ENCODE measurements around the gene EGFL8. TPM values are rescaled to one million over a fixed set of nuclear protein-coding genes. Genes with fewer than 3 reads are reported as not detected.
A peak's percentile ranks its signal among the peaks of the same experiment; 100 is the strongest.
"Not testable (repeated sequence)": the region's sequence is repeated elsewhere in the genome, so short reads cannot be mapped to it uniquely, and the experiment has no call there.

EGFL8 gene
- total RNA-seq, 2 donors from 2014 or later = 9.6 to 9.7 TPM

DNA sequence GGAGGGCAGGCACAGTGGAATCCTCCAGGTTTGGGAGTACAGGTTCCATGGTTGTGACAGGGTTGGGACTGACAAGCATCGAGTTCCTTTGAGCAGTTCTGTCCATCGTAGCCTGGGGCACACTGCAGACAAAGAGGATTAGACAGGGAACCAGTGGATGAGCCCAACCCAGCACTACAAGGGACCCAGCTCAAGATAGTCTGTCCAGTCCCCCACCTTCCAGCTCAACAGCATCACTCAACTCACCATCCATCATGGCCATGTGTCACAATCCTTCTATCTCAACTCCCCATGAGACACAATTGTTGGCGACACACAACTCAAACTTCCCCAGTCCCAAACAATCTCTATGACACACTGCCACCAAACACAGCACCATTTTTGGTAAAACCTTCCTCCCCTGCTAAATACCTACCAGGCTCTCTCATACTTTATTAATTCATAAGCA, 39.9 kb downstream of the EGFL8 start:
- no peaks in the 10 kb centered on the region for H3K9me3 ChIP-seq (ENCODE audit: control insufficient read depth, low read length, poor library complexity, severe bottlenecking)

DNA sequence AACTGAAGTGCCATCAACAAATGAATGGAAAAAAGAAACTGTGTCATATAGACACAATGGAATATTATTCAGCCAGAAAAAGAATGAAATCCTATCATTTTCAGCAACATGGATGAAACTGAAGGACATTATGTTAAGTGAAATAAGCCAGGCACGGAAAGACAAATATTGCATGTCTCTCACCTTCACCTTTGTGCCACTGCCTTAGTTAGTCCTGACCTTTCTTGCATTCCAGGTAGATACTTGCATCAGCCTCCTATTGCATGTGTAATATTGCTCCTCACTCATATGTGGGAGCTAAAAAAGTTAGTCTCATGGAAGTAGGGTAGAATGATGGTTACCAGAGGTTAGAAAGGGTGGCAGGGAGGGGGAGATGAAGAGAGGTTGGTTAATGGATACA, 44.6 kb downstream of the EGFL8 start:
- H3K4me3 Mint-ChIP-seq = no peak overlapping the region
- no peak for DNase-seq
- no peak overlapping the region for H3K27ac Mint-ChIP-seq
- no peaks in the 10 kb centered on the region for H3K9me3 ChIP-seq (ENCODE audit: control insufficient read depth, low read length, poor library complexity, severe bottlenecking)
- peaks cover 6% of the 10 kb centered on the region for H3K4me1 Mint-ChIP-seq
- no peak for ATAC-seq
- peaks cover 4% of the 10 kb centered on the region for H3K27me3 Mint-ChIP-seq
- peaks cover 2% of the 10 kb centered on the region for H3K36me3 Mint-ChIP-seq (ENCODE audit: low read depth)

More for the DNA sequence above, 39.9 kb downstream of the EGFL8 start:
- DNase-seq (no peak), ATAC-seq (no peak)
- Mint-ChIP-seq H3K4me1 (peaks cover 2% of the 10 kb centered on the region), H3K4me3 (no peak overlapping the region), H3K27ac (no peak overlapping the region), H3K36me3 (ENCODE audit: low read depth) (peaks cover 2% of the 10 kb centered on the region), H3K27me3 (peaks cover 4% of the 10 kb centered on the region)

DNA sequence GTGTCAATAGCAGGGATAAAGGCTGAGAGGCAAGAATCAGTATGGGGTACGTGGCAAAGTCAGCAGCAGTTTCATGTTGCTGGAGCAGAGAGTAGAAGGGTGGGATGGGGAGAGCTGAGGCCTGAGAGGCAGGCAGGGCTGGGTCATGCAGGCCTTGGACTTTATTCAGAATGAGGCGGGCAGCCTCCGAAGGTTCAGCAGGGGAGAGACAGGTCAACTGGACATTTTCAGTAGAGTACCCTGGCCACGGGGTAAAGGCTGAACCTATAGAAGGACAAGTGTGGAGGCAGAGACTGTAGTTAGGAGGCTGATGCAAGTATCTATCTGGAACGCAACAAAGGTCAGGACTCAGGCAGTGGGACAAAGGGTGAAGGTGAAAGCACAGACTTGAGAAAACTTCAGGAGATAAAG, 45.8 kb downstream of the EGFL8 start:
- H3K4me3 Mint-ChIP-seq = no peak overlapping the region
- no peaks in the 10 kb centered on the region for H3K9me3 ChIP-seq (ENCODE audit: control insufficient read depth, low read length, poor library complexity, severe bottlenecking)
- no peaks in the 10 kb centered on the region for H3K36me3 Mint-ChIP-seq (ENCODE audit: low read depth)
- no peaks in the 10 kb centered on the region for H3K27me3 Mint-ChIP-seq
- no peak overlapping the region for H3K27ac Mint-ChIP-seq
- ATAC-seq (no peak), DNase-seq (no peak)
- H3K4me1 Mint-ChIP-seq = peaks cover 8% of the 10 kb centered on the region

- not testable (repeated sequence) for ATAC-seq; H3K4me3 Mint-ChIP-seq; DNase-seq; H3K27me3 Mint-ChIP-seq; H3K9me3 ChIP-seq (ENCODE audit: control insufficient read depth, low read length, poor library complexity, severe bottlenecking); H3K36me3 Mint-ChIP-seq (ENCODE audit: low read depth); H3K4me1 Mint-ChIP-seq
- peak overlapping the region; percentile 39 for H3K27ac Mint-ChIP-seq
Measured at GRCh38 chr6:32211432-32211831, 47.0 kb downstream of the EGFL8 start.

GRCh38 chr6:32212076-32212760, 47.8 kb downstream of the EGFL8 start:
- ATAC-seq = no peak
- no peaks in the 10 kb centered on the region for H3K9me3 ChIP-seq (ENCODE audit: control insufficient read depth, low read length, poor library complexity, severe bottlenecking)
- Mint-ChIP-seq H3K4me1 (peaks cover 10% of the 10 kb centered on the region), H3K36me3 (ENCODE audit: low read depth) (no peaks in the 10 kb centered on the region), H3K4me3 (no peak overlapping the region), H3K27me3 (no peaks in the 10 kb centered on the region), H3K27ac (peak overlapping the region; percentile 39)
- no peak for DNase-seq

GRCh38 chr6:32213649-32214048, 49.3 kb downstream of the EGFL8 start:
- H3K36me3 Mint-ChIP-seq (ENCODE audit: low read depth) = peaks cover 2% of the 10 kb centered on the region
- DNase-seq (no peak), ATAC-seq (no peak)
- no peaks in the 10 kb centered on the region for H3K27me3 Mint-ChIP-seq
- H3K4me3 Mint-ChIP-seq = no peak overlapping the region
- H3K9me3 ChIP-seq (ENCODE audit: control insufficient read depth, low read length, poor library complexity, severe bottlenecking) = no peaks in the 10 kb centered on the region
- H3K27ac Mint-ChIP-seq = no peak overlapping the region
- H3K4me1 Mint-ChIP-seq = peaks cover 10% of the 10 kb centered on the region

- H3K4me1 Mint-ChIP-seq = peaks cover 10% of the 10 kb centered on the region
- no peaks in the 10 kb centered on the region for H3K27me3 Mint-ChIP-seq
- ATAC-seq (no peak), DNase-seq (no peak)
- peaks cover 2% of the 10 kb centered on the region for H3K36me3 Mint-ChIP-seq (ENCODE audit: low read depth)
- no peak overlapping the region for H3K4me3 Mint-ChIP-seq
- H3K27ac Mint-ChIP-seq = no peak overlapping the region
- H3K9me3 ChIP-seq (ENCODE audit: control insufficient read depth, low read length, poor library complexity, severe bottlenecking) = no peaks in the 10 kb centered on the region
Measured at GRCh38 chr6:32214126-32214525, 49.7 kb downstream of the EGFL8 start.

DNA sequence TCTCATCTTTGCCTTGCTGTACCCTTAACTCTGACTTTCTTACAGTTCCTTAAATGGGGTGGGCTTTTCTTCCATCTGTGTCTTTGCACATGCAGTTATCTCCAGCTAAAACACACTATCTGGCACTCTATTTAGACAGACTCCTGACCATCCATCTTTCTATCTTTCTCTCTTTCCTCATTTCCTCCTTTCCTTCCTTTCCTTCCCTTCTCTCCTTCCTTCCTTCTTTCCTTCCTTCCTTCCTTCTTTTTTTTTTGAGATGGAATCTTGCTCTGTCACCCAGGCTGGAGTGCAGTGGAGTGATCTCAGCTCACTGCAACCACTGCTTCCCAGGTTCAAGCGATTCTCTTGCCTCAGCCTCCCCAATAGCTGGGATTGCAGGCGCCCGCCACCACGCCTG, 51.2 kb downstream of the EGFL8 start:
- H3K4me1 Mint-ChIP-seq = peaks cover 7% of the 10 kb centered on the region
- no peak for DNase-seq
- no peaks in the 10 kb centered on the region for H3K9me3 ChIP-seq (ENCODE audit: control insufficient read depth, low read length, poor library complexity, severe bottlenecking)
- peaks cover 9% of the 10 kb centered on the region for H3K27me3 Mint-ChIP-seq
- peaks cover 2% of the 10 kb centered on the region for H3K36me3 Mint-ChIP-seq (ENCODE audit: low read depth)
- no peak overlapping the region for H3K27ac Mint-ChIP-seq
- no peak for ATAC-seq
- no peak overlapping the region for H3K4me3 Mint-ChIP-seq

- DNase-seq (no peak), ATAC-seq (no peak)
- peaks cover 9% of the 10 kb centered on the region for H3K27me3 Mint-ChIP-seq
- no peaks in the 10 kb centered on the region for H3K9me3 ChIP-seq (ENCODE audit: control insufficient read depth, low read length, poor library complexity, severe bottlenecking)
- H3K36me3 Mint-ChIP-seq (ENCODE audit: low read depth) = peaks cover 2% of the 10 kb centered on the region
- no peak overlapping the region for H3K27ac Mint-ChIP-seq
- H3K4me1 Mint-ChIP-seq = peaks cover 7% of the 10 kb centered on the region
- no peak overlapping the region for H3K4me3 Mint-ChIP-seq
Measured at GRCh38 chr6:32216285-32216684, 51.9 kb downstream of the EGFL8 start.

DNA sequence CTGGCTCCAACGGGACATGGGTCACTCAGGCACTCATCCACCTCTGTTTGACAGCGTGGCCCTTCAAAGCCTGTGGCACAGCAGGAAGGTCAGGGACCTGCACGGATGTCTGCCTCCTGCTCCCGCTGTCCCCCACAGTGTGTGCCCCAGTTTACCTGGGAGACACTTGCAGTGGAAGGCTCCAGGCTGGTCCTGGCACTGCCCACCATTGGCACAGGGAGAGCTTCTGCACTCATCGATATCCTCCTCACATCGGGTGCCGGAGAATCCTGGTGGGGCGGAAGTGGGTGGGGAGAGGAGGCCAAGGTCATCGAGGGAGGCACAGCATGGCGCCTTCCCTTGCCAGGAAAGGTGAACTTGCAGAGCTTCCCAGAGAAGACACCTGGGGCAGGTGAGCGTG, 52.6 kb downstream of the EGFL8 start:
- H3K27ac Mint-ChIP-seq = no peak overlapping the region
- no peak overlapping the region for H3K4me3 Mint-ChIP-seq

More for the DNA sequence above, 52.6 kb downstream of the EGFL8 start:
- DNase-seq = no peak
- ATAC-seq = no peak
- Mint-ChIP-seq H3K4me1 (peaks cover 5% of the 10 kb centered on the region), H3K36me3 (ENCODE audit: low read depth) (peaks cover 2% of the 10 kb centered on the region), H3K27me3 (peaks cover 9% of the 10 kb centered on the region)
- H3K9me3 ChIP-seq (ENCODE audit: control insufficient read depth, low read length, poor library complexity, severe bottlenecking) = no peaks in the 10 kb centered on the region

Other genes with a start within 250 kb of the EGFL8 start
- gene C2, start 236.9 kb upstream of the EGFL8 start, total RNA-seq = 1 to 10 TPM in 1 of 2 donors, not detected in 1; 2.1 TPM
- gene CFB, start 218.5 kb upstream of the EGFL8 start, total RNA-seq = under 1 TPM in 1 of 2 donors, not detected in 1; 0.65 TPM
- gene NELFE, start 205.6 kb upstream of the EGFL8 start, total RNA-seq = 10 to 100 TPM; 45.8 to 46.2 TPM
- 10 to 100 TPM; 85.5 to 94.5 TPM for gene SKIC2, start 205.4 kb upstream of the EGFL8 start, total RNA-seq
- gene DXO, start 192.5 kb upstream of the EGFL8 start, total RNA-seq = 10 to 100 TPM; 31.9 to 35.0 TPM
- gene C4A, start 182.5 kb upstream of the EGFL8 start, total RNA-seq = 1 to 10 TPM; 3.8 to 5.4 TPM
- gene C4B, start 149.8 kb upstream of the EGFL8 start, total RNA-seq = 1 to 10 TPM; 2.2 to 3.7 TPM
- under 1 TPM; 0.35 to 0.76 TPM for gene CYP21A2, start 126.2 kb upstream of the EGFL8 start, total RNA-seq
- gene TNXB, start 55.3 kb upstream of the EGFL8 start, total RNA-seq = 10 to 100 TPM in 1 of 2 donors, 1 to 10 TPM in 1; 7.3 to 11.4 TPM
- 100 to 1,000 TPM; 107 to 117 TPM for gene ATF6B, start 36.3 kb upstream of the EGFL8 start, total RNA-seq
- gene FKBPL, start 34.3 kb upstream of the EGFL8 start, total RNA-seq = 1 to 10 TPM; 1.5 to 1.6 TPM
- gene PRRT1, start 12.7 kb upstream of the EGFL8 start, total RNA-seq = under 1 TPM; 0.35 to 0.50 TPM
- gene PPT2, start 10.5 kb upstream of the EGFL8 start, total RNA-seq = 1 to 10 TPM; 8.1 to 9.2 TPM
- 10 to 100 TPM; 22.7 to 54.2 TPM for gene AGPAT1, start 11.5 kb downstream of the EGFL8 start, total RNA-seq
- gene RNF5, start 13.8 kb downstream of the EGFL8 start, total RNA-seq = 10 to 100 TPM; 20.9 to 30.0 TPM
- gene AGER, start 19.7 kb downstream of the EGFL8 start, total RNA-seq = 10 to 100 TPM; 22.2 to 27.4 TPM
- gene PBX2, start 25.6 kb downstream of the EGFL8 start, total RNA-seq = 100 to 1,000 TPM; 103 to 110 TPM
- gene GPSM3, start 28.0 kb downstream of the EGFL8 start, total RNA-seq = 100 to 1,000 TPM; 268 to 291 TPM
- gene NOTCH4, start 59.5 kb downstream of the EGFL8 start, total RNA-seq = 1 to 10 TPM in 1 of 2 donors, under 1 TPM in 1; 0.60 to 1.0 TPM
- gene TSBP1, start 207.3 kb downstream of the EGFL8 start, total RNA-seq = not detected
- gene BTNL2, start 242.6 kb downstream of the EGFL8 start, total RNA-seq = not detected

All from T-helper 17 cell (primary cell).